HFFc6 (cell line): ENCODE measurements around the gene SUSD6. TPM values are rescaled to one million over a fixed set of nuclear protein-coding genes. Genes with fewer than 3 reads are reported as not detected.

ENCODE experiments used
- DNase-seq: peaks from one replicate; pipeline ENCODE4 v3.0.0-alpha.2; 2018
- H3K27ac Mint-ChIP-seq: 2 replicates; pipeline ENCODE4 v1.8.0; 2020; ENCODE audit warnings: mild to moderate bottlenecking, mixed read lengths
- H3K27me3 Mint-ChIP-seq: 2 replicates; pipeline ENCODE4 v1.8.0; 2021; ENCODE audit warnings: mild to moderate bottlenecking, moderate library complexity, mixed read lengths; ENCODE audit not compliant: insufficient read depth
- H3K36me3 Mint-ChIP-seq: 2 replicates; pipeline ENCODE4 v1.8.0; 2021; ENCODE audit warnings: low read depth, mixed read lengths
- H3K4me1 Mint-ChIP-seq: 2 replicates; pipeline ENCODE4 v1.8.0; 2020; ENCODE audit warnings: low read depth, mixed read lengths
- H3K4me3 Mint-ChIP-seq: 2 replicates; pipeline ENCODE4 v1.8.0; 2020; ENCODE audit warnings: mild to moderate bottlenecking, moderate library complexity, mixed read lengths
- H3K9me3 Mint-ChIP-seq: 2 replicates; pipeline ENCODE4 v1.8.0; 2020; ENCODE audit warnings: mild to moderate bottlenecking, mixed read lengths
- CTCF ChIP-seq: fragments of 200-600 bp; sonication (generic); IDR thresholded peaks from 2 replicates; pipeline ENCODE4 v1.5.0; 2021; ENCODE audit warnings: antibody characterized with exemption, mild to moderate bottlenecking
- total RNA-seq, 6 experiments: library from RNA; stranded (reverse); fragmentation: NEBNext Ultra II Directional; extraction: Animal tissue kit (Norgen Biotek cat#: 25700); gene quantifications; 2 replicates in 1 of 6; 3 replicates in 5 of 6; pipeline ENCODE4 v1.2.3, GENCODE V29; 2021

The SUSD6 gene
- total RNA-seq, 6 experiments from 2014 or later, result 15.8 to 21.8 (median 17.9) TPM

DNA sequence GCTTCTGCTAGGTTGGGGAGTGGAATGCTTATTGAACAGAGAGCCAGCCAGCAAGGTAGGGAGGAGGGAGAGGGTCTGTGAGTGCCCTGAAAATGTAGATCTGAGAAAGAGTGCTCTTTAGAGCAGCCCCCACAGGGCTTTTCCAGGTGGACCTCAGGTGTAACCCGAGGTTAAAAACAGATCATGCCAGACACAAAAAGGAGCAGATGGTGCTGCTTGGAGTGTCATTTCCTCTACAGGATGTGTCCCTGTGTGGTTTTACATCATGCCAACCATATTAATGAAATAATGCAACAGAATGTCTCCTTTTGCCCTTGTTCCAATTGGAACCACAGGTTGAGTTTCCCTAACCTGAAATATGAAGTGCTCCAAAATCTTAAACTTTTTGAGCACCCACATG is 6.4 kb downstream of the SUSD6 start:
- H3K36me3 Mint-ChIP-seq, result no peaks in the 10 kb centered on the region
- no peak overlapping the region; the same call in 1 of the 2 replicates for H3K27ac Mint-ChIP-seq
- peaks cover 89% of the 10 kb centered on the region for H3K4me1 Mint-ChIP-seq
- DNase-seq, result no peak
- H3K27me3 Mint-ChIP-seq, result no peaks in the 10 kb centered on the region
- no peaks in the 10 kb centered on the region for H3K9me3 Mint-ChIP-seq
- TF ChIP-seq CTCF, result no peak
- no peak overlapping the region for H3K4me3 Mint-ChIP-seq

DNA sequence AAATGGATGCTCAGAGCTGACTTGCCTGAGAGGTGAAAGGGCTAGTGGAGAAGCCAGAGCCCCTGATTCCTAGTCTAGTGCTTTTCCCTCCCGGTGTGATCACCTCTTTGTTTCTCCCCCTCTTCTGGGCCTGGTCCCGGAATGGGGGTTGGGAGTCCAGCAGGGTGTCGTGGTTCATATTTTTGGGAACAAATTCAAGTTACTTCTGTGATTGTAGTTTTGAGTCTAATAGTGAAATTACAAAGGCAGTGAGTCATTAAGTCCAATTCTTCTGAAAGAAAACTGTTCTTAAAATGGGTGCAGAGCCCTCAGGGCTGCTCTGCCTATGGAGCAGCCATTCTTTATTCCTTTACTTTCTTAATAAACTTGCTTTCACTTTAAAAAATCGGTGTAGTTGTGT is 7.6 kb downstream of the SUSD6 start:
- H3K4me1 Mint-ChIP-seq, result peaks cover 85% of the 10 kb centered on the region
- H3K9me3 Mint-ChIP-seq, result no peaks in the 10 kb centered on the region
- no peak for DNase-seq
- TF ChIP-seq CTCF, result no peak
- no peaks in the 10 kb centered on the region for H3K36me3 Mint-ChIP-seq
- H3K4me3 Mint-ChIP-seq, result peak overlapping the region; percentile 69
- H3K27ac Mint-ChIP-seq, result peak overlapping the region; percentile 77
- no peaks in the 10 kb centered on the region for H3K27me3 Mint-ChIP-seq

DNA sequence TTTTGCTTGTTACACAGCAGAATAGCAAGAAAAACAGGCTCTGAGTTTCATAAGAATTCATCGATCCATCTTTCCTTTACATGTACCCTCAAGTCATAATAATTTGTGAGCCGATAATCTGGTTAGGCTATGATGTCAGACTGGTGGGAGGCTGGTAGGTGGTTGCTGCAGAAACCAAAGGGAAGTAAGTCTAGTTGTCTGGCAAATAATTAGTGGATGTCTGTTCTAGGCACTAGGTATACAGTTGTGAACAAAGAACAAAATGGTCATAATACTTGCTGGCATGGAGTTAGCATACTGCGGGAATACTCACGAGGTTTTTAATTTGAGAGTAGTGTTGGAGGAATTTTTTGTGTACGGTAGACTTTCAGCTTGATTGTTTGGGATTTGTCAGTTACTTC is 8.8 kb downstream of the SUSD6 start:
- no peak for DNase-seq
- Mint-ChIP-seq H3K36me3 (no peaks in the 10 kb centered on the region), H3K9me3 (no peaks in the 10 kb centered on the region), H3K27ac (no peak overlapping the region), H3K4me1 (peaks cover 80% of the 10 kb centered on the region), H3K27me3 (no peaks in the 10 kb centered on the region), H3K4me3 (no peak overlapping the region)
- no peak for TF ChIP-seq CTCF

- H3K27me3 Mint-ChIP-seq, result no peaks in the 10 kb centered on the region
- H3K4me3 Mint-ChIP-seq, result no peak overlapping the region
- no peak overlapping the region for H3K27ac Mint-ChIP-seq
- H3K9me3 Mint-ChIP-seq, result no peaks in the 10 kb centered on the region
- no peak for TF ChIP-seq CTCF
- H3K4me1 Mint-ChIP-seq, result peaks cover 80% of the 10 kb centered on the region
- H3K36me3 Mint-ChIP-seq, result no peaks in the 10 kb centered on the region
- no peak for DNase-seq
Measured at GRCh38 chr14:69620981-69621380, 9.6 kb downstream of the SUSD6 start.

GRCh38 chr14:69624136-69624535 is 12.7 kb downstream of the SUSD6 start:
- no peak for DNase-seq
- H3K27me3 Mint-ChIP-seq, result no peaks in the 10 kb centered on the region
- H3K4me1 Mint-ChIP-seq, result peaks cover 69% of the 10 kb centered on the region
- no peak for TF ChIP-seq CTCF
- H3K36me3 Mint-ChIP-seq, result no peaks in the 10 kb centered on the region
- H3K4me3 Mint-ChIP-seq, result no peak overlapping the region
- H3K9me3 Mint-ChIP-seq, result no peaks in the 10 kb centered on the region
- no peak overlapping the region for H3K27ac Mint-ChIP-seq
